Ishikawa (cell line): ENCODE results near the gene SMIM29.
A peak's percentile ranks its signal among the peaks of the same experiment; 100 is the strongest.

ENCODE experiments used
- CEBPB ChIP-seq: IDR thresholded peaks from 2 replicates; pipeline ENCODE4 v1.6.1; 2012
- CREB1 ChIP-seq: IDR thresholded peaks from 2 replicates; pipeline ENCODE4 v1.6.1; 2012; ENCODE audit warnings: low read depth
- EGR1 ChIP-seq: IDR thresholded peaks from 2 replicates; pipeline ENCODE4 v1.6.1; 2012
- EP300 ChIP-seq: IDR thresholded peaks from 2 replicates; pipeline ENCODE4 v1.6.1; 2012; ENCODE audit warnings: borderline replicate concordance
- FOXM1 ChIP-seq: IDR thresholded peaks from 2 replicates; pipeline ENCODE4 v1.6.1; 2012; ENCODE audit warnings: low read depth, borderline replicate concordance
- NFIC ChIP-seq: IDR thresholded peaks from 2 replicates; pipeline ENCODE4 v1.6.1; 2012
- RAD21 ChIP-seq: IDR thresholded peaks from 2 replicates; pipeline ENCODE4 v1.6.1; 2012; ENCODE audit warnings: low read depth
- TAF1 ChIP-seq: IDR thresholded peaks from 2 replicates; pipeline ENCODE4 v1.6.1; 2012; ENCODE audit warnings: low read depth, mild to moderate bottlenecking
- TCF12 ChIP-seq: IDR thresholded peaks from 2 replicates; pipeline ENCODE4 v1.6.1; 2012; ENCODE audit warnings: low read depth
- TEAD4 ChIP-seq: IDR thresholded peaks from 2 replicates; pipeline ENCODE4 v1.6.1; 2012
- YY1 ChIP-seq: IDR thresholded peaks from 2 replicates; pipeline ENCODE4 v1.6.1; 2012; ENCODE audit warnings: low read depth
- ZBTB7A ChIP-seq: IDR thresholded peaks from 2 replicates; pipeline ENCODE4 v1.6.1; 2012; ENCODE audit warnings: low read depth
- TF ChIP-seq, protein P1 (sequence below): IDR thresholded peaks from 2 replicates; pipeline ENCODE4 v1.6.1; 2012
- TF ChIP-seq, protein P2 (sequence below): IDR thresholded peaks from 2 replicates; pipeline ENCODE4 v1.6.1; 2012
- TF ChIP-seq, protein P3 (sequence below): IDR thresholded peaks from 2 replicates; pipeline ENCODE4 v1.6.1; 2012; ENCODE audit warnings: low read depth, mild to moderate bottlenecking

The SMIM29 gene

DNA sequence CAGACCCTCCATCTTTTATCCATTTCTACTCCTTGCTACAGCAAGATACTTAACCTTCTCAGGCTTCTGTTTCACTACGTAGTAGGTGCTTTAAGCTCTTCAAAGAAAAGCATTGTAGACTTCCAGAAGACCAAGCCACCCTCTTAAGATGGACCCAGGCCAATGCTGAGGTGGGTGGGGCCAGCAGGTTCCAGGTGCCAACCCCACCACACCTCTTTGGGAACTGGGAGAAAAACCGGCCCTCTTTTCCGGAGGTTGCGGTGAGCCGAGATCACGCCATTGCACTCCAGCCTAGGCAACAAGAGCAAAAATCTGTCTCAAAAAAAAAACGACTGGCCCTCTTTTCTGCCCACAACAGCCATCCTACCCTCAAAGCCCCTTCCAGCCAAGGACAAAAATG lies 22.7 kb downstream of the SMIM29 start:
- TF ChIP-seq, protein P1, sequence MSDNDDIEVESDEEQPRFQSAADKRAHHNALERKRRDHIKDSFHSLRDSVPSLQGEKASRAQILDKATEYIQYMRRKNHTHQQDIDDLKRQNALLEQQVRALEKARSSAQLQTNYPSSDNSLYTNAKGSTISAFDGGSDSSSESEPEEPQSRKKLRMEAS, result no peak
- TF ChIP-seq CREB1, result no peak
- TF ChIP-seq, protein P2, sequence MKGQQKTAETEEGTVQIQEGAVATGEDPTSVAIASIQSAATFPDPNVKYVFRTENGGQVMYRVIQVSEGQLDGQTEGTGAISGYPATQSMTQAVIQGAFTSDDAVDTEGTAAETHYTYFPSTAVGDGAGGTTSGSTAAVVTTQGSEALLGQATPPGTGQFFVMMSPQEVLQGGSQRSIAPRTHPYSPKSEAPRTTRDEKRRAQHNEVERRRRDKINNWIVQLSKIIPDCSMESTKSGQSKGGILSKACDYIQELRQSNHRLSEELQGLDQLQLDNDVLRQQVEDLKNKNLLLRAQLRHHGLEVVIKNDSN, result no peak
- TF ChIP-seq TEAD4, result no peak
- no peak for TF ChIP-seq EGR1
- TF ChIP-seq RAD21, result no peak
- no peak for TF ChIP-seq CEBPB
- TF ChIP-seq TCF12, result no peak

DNA sequence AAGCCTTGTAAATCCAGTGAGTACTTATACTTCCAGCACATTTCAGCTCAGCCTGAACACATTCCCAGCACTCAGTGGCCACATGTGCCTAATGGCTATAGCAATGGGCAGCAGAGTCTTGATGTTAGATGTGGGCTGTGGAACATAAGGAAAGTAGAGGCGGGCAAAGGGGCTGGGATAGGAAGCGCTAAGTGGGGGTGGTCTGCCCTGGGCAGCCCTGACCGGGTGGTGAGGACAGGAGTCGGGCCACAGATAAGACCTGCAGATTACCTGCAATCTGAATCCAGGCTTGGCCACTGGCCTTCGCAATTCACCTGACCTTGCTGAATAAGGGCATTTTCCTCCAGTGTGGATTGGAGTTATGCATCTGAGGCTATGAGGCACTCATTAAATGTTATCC lies 23.3 kb downstream of the SMIM29 start:
- TF ChIP-seq NFIC, result no peak
- TF ChIP-seq, protein P3, sequence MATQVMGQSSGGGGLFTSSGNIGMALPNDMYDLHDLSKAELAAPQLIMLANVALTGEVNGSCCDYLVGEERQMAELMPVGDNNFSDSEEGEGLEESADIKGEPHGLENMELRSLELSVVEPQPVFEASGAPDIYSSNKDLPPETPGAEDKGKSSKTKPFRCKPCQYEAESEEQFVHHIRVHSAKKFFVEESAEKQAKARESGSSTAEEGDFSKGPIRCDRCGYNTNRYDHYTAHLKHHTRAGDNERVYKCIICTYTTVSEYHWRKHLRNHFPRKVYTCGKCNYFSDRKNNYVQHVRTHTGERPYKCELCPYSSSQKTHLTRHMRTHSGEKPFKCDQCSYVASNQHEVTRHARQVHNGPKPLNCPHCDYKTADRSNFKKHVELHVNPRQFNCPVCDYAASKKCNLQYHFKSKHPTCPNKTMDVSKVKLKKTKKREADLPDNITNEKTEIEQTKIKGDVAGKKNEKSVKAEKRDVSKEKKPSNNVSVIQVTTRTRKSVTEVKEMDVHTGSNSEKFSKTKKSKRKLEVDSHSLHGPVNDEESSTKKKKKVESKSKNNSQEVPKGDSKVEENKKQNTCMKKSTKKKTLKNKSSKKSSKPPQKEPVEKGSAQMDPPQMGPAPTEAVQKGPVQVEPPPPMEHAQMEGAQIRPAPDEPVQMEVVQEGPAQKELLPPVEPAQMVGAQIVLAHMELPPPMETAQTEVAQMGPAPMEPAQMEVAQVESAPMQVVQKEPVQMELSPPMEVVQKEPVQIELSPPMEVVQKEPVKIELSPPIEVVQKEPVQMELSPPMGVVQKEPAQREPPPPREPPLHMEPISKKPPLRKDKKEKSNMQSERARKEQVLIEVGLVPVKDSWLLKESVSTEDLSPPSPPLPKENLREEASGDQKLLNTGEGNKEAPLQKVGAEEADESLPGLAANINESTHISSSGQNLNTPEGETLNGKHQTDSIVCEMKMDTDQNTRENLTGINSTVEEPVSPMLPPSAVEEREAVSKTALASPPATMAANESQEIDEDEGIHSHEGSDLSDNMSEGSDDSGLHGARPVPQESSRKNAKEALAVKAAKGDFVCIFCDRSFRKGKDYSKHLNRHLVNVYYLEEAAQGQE, result no peak
- no peak for TF ChIP-seq CEBPB
- TF ChIP-seq, protein P1, result no peak
- TF ChIP-seq, protein P2, result no peak
- TF ChIP-seq YY1, result no peak
- no peak for TF ChIP-seq TAF1
- TF ChIP-seq ZBTB7A, result no peak
- no peak for TF ChIP-seq TEAD4
- no peak for TF ChIP-seq FOXM1
- no peak for TF ChIP-seq EP300
- TF ChIP-seq CREB1, result no peak
- no peak for TF ChIP-seq EGR1
- no peak for TF ChIP-seq TCF12
- no peak for TF ChIP-seq RAD21

DNA sequence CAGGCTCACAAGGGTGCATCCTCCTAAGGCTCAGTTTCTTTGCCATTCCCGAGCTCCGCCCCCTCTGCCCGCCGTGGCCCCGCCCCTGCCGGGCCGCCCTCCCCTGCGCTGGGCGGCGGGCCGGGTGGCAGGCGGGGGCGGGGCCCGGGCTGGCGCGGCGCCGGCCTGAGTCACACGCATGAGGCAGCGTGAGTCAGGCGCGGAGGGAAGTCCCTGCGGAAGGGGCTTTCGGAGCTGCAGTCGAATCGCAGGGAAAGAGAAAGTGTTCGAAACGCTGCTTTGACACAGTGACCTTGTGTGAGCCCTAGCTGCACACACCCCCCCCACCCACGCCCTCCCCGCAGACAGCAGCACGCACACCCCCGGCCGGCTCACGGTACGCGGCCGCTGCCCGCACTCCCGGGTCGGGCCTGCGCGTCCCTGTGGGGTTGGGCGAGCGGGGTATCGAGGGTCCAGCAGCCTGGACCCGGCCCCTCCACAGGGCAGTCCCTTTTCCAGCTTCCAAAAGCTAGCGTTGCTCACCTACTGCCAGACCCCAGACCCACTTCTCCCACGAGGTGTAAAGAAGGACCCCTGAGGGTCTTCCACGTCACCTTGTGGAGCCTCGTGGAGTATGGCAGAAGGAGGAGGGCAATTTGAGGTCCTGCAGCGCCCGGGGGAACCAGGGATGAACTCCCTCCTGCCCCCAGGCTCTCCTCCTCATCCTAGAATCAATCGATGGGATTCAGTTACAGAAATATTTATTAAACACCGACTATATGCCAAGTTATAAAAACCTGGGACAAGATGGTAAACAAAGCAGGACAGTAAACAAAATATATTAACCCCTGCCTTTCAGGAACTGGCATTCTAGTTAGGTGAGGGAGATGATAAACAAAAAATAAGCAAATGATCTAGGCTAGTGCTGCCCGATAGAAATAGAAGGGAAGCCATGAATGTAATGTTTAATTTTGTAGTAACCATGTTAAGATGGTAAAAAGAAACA lies 24.6 kb downstream of the SMIM29 start:
- TF ChIP-seq EGR1 (peak; percentile 67), TCF12 (no peak), ZBTB7A (peak; percentile 93), TAF1 (peak; percentile 23; the same call in 1 of the 2 replicates), TEAD4 (no peak), NFIC (peak; percentile 55)
- TF ChIP-seq, protein P1, result peak; percentile 70; the same call in 1 of the 2 replicates

DNA sequence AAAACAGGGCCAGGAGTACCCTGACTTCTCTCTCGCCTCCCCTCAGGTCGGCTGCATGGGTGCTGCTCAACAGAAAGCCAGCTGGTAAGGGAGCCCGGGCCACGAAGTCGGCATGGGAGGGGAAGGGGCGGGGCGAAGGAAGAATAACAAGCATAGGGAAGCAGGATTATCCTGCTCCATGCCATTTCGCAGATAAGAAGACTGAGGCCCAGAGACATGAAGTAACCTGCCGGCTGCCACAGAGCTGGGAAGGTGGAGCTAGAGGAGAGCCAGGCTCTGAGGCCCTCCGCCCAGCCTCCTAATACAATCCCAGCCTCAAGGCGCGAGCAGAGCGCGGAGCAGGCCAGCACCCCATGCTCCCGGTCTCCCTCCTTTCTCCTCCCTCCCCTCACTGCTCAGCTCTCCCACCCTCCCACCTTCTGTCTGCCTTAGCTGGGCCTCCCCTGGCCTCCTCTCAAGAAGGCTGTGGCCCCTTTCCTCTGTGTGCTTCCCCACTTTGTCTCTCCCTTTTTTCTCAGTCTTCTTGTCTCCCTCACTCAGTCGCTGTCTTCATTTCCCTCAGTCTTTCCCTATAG lies 25.3 kb downstream of the SMIM29 start:
- TF ChIP-seq TEAD4, result no peak
- TF ChIP-seq EGR1, result no peak
- no peak for TF ChIP-seq FOXM1
- no peak for TF ChIP-seq RAD21
- TF ChIP-seq YY1, result no peak

DNA sequence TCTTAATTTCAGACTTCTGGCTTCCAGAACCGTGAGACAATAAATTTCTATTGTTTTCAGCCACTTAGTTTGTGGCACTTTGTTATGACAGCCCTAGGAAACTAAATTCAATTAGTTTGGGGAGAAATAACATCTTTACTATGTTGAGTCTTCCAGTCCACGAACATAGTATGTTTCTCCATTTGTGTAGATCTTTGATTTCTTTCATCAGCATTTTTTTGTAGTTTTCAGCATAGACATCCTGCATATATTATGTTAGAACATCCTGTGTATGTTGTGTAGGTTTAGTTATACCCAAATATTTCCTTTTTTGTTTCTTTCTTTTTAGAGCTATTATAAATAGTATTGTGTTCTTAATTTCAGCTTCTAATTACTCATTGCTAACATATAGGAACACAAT lies 30.1 kb downstream of the SMIM29 start:
- TF ChIP-seq FOXM1, result no peak
- TF ChIP-seq, protein P2, result no peak

DNA sequence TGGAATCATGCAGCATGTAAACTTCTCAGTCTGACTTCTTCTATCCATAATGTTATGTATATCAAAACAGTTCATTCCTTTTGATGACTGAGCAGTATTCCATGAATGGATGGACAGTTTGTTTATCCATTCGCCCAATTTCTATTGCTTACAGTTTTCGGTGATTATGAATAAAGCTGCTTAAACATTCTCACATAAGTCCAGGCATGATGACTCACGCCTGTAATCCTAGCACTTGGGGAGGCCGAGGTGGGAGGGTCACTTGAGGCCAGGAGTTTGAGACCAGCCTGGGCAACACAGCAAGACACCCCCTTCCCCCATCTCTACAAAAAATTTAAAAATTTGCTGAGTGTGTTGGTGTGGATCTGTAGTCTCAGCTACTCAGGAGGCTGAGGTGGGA lies 35.0 kb downstream of the SMIM29 start:
- TF ChIP-seq, protein P1, result no peak
- TF ChIP-seq TEAD4 (no peak), RAD21 (no peak), TCF12 (no peak), EGR1 (no peak)
- TF ChIP-seq, protein P2, result no peak
